K562 (cell line): Measurements from ENCODE around the gene MICAL2.

Experiments used
- EP400 ChIP-seq: fragments of 450-650 bp; IDR thresholded peaks from 2 replicates; pipeline ENCODE4 v1.6.1; 2017; ENCODE audit warnings: antibody characterized with exemption, mild to moderate bottlenecking, moderate library complexity
- GTF3C2 ChIP-seq: IDR thresholded peaks from 3 replicates; pipeline ENCODE4 v1.6.1; 2011; ENCODE audit warnings: borderline replicate concordance, mild to moderate bottlenecking, moderate library complexity; ENCODE audit not compliant: insufficient read length; ENCODE audit errors: extremely low read depth
- KLF1 ChIP-seq: fragments of 450-650 bp; IDR thresholded peaks from 2 replicates; pipeline ENCODE4 v1.6.1; 2016; ENCODE audit warnings: missing genetic modification characterization, missing compliant biosample characterization
- TAF1 ChIP-seq: IDR thresholded peaks from 2 replicates; pipeline ENCODE4 v1.6.1; 2011; ENCODE audit warnings: mild to moderate bottlenecking, low read length, moderate library complexity; ENCODE audit not compliant: insufficient read depth, control insufficient read depth, severe bottlenecking; ENCODE audit errors: extremely low read depth
- ZNF175 ChIP-seq: fragments of 200-800 bp; sonication (Bioruptor generic); IDR thresholded peaks from 2 replicates; pipeline ENCODE4 v1.6.1; 2016; ENCODE audit warnings: low read depth, mild to moderate bottlenecking, missing genetic modification characterization, missing compliant biosample characterization
- ZNF232 ChIP-seq: sonication (generic); formaldehyde crosslinking; IDR thresholded peaks from 2 replicates; pipeline ENCODE4 v1.8.0; 2022; ENCODE audit warnings: mild to moderate bottlenecking, missing genetic modification reagents

- TF ChIP-seq ZNF175 (no peak), ZNF232 (CRISPR knock-in tag) (no peak), GTF3C2 (no peak), TAF1 (no peak), EP400 (no peak), KLF1 (tag) (no peak)
Observed at GRCh38 chr11:12140186-12140793, 29.9 kb downstream of the MICAL2 start.
